ENCODE results near the gene SERPINA3.

DNA sequence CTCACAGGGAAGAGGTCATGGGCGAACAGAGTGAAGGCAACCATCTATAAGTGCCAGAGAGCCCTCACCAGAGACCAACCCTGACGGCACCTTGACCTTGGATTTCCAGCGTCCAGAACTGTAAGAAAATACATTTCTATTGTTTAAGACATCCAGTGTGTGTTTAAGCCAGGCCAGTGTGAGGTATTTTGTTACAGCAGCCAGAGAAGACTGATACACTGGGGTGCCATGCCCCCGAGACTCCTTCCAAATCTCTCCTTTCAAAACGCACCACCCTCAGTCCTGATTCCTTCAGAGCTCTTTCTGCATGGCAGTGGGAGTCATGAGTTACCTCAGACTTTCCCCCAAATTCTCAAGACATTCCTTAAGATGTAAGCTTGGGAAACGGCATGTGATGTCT lies 33.5 kb upstream of the SERPINA3 start:
- TF ChIP-seq EZH2 (IDR thresholded peaks at IDR 0.05; ENCODE audit: insufficient read depth, poor library complexity, severe bottlenecking) (no peak), EZH2phosphoT487 (IDR thresholded peaks at IDR 0.05; ENCODE audit: insufficient read depth, low read depth) (no peak)
